HFFc6 (cell line): ENCODE measurements around the gene EIF3L. TPM values are rescaled to one million over a fixed set of nuclear protein-coding genes. Genes with fewer than 3 reads are reported as not detected.

Experiments used
- DNase-seq: peaks from one replicate; pipeline ENCODE4 v3.0.0-alpha.2; 2018
- H3K27ac Mint-ChIP-seq: 2 replicates; pipeline ENCODE4 v1.8.0; 2020; ENCODE audit warnings: mild to moderate bottlenecking, mixed read lengths
- H3K27me3 Mint-ChIP-seq: 2 replicates; pipeline ENCODE4 v1.8.0; 2021; ENCODE audit warnings: mild to moderate bottlenecking, moderate library complexity, mixed read lengths; ENCODE audit not compliant: insufficient read depth
- H3K36me3 Mint-ChIP-seq: 2 replicates; pipeline ENCODE4 v1.8.0; 2021; ENCODE audit warnings: low read depth, mixed read lengths
- H3K4me1 Mint-ChIP-seq: 2 replicates; pipeline ENCODE4 v1.8.0; 2020; ENCODE audit warnings: low read depth, mixed read lengths
- H3K4me3 Mint-ChIP-seq: 2 replicates; pipeline ENCODE4 v1.8.0; 2020; ENCODE audit warnings: mild to moderate bottlenecking, moderate library complexity, mixed read lengths
- H3K9me3 Mint-ChIP-seq: 2 replicates; pipeline ENCODE4 v1.8.0; 2020; ENCODE audit warnings: mild to moderate bottlenecking, mixed read lengths
- total RNA-seq, 6 experiments: library from RNA; stranded (reverse); fragmentation: NEBNext Ultra II Directional; extraction: Animal tissue kit (Norgen Biotek cat#: 25700); gene quantifications; 2 replicates in 1 of 6; 3 replicates in 5 of 6; pipeline ENCODE4 v1.2.3, GENCODE V29; 2021
- TF ChIP-seq, protein P1 (sequence below): fragments of 200-600 bp; sonication (generic); IDR thresholded peaks from 2 replicates; pipeline ENCODE4 v1.5.0; 2021; ENCODE audit warnings: antibody characterized with exemption, mild to moderate bottlenecking

The EIF3L gene
- total RNA-seq, 6 experiments from 2014 or later: 306 to 371 (median 357) TPM

GRCh38 chr22:37843741-37844089, 5.5 kb upstream of the EIF3L start:
- Mint-ChIP-seq H3K36me3 (peaks cover 24% of the 10 kb centered on the region), H3K9me3 (peaks cover 24% of the 10 kb centered on the region), H3K27me3 (no peaks in the 10 kb centered on the region), H3K4me1 (peaks cover 21% of the 10 kb centered on the region), H3K4me3 (peak overlapping the region; percentile 94), H3K27ac (peak overlapping the region; percentile 94)
- TF ChIP-seq, protein P1, sequence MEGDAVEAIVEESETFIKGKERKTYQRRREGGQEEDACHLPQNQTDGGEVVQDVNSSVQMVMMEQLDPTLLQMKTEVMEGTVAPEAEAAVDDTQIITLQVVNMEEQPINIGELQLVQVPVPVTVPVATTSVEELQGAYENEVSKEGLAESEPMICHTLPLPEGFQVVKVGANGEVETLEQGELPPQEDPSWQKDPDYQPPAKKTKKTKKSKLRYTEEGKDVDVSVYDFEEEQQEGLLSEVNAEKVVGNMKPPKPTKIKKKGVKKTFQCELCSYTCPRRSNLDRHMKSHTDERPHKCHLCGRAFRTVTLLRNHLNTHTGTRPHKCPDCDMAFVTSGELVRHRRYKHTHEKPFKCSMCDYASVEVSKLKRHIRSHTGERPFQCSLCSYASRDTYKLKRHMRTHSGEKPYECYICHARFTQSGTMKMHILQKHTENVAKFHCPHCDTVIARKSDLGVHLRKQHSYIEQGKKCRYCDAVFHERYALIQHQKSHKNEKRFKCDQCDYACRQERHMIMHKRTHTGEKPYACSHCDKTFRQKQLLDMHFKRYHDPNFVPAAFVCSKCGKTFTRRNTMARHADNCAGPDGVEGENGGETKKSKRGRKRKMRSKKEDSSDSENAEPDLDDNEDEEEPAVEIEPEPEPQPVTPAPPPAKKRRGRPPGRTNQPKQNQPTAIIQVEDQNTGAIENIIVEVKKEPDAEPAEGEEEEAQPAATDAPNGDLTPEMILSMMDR: no peak
- DNase-seq: no peak

DNA sequence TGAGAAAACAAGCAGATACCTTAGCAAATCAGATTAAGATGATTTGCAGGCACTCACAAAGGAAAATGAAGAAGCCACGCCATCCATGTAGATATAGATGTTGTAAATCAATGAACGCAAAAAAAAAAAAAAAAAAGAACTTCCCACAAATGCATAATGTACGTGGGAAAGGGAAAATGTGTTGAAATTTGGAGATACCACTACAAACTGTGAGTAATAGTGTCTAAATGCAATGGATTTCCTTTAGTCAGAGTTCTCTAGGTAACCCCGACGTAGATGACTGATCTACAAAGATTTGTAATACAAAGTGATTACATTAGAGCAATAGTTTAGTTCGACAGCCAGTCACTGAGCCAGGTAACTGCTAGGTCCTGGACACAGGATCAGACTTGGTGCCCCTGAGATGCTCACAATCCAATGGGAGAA, 4.3 kb upstream of the EIF3L start:
- Mint-ChIP-seq H3K27ac (peak overlapping the region; percentile 87), H3K27me3 (peaks cover 2% of the 10 kb centered on the region), H3K9me3 (peaks cover 28% of the 10 kb centered on the region), H3K4me1 (peaks cover 25% of the 10 kb centered on the region), H3K36me3 (peaks cover 33% of the 10 kb centered on the region), H3K4me3 (peak overlapping the region; percentile 83)
- no peak for DNase-seq
- TF ChIP-seq, protein P1: no peak

- Mint-ChIP-seq H3K36me3 (peaks cover 41% of the 10 kb centered on the region), H3K27ac (no peak overlapping the region), H3K9me3 (peaks cover 28% of the 10 kb centered on the region), H3K27me3 (peaks cover 2% of the 10 kb centered on the region), H3K4me1 (peaks cover 32% of the 10 kb centered on the region), H3K4me3 (no peak overlapping the region)
- TF ChIP-seq, protein P1: no peak
- no peak for DNase-seq
Observed at GRCh38 chr22:37846433-37846832, 2.8 kb upstream of the EIF3L start.

- DNase-seq: no peak
- TF ChIP-seq, protein P1: no peak
- peak overlapping the region; percentile 95 for H3K4me3 Mint-ChIP-seq
Observed at GRCh38 chr22:37848587-37849088, 581 bp upstream of the EIF3L start.

DNA sequence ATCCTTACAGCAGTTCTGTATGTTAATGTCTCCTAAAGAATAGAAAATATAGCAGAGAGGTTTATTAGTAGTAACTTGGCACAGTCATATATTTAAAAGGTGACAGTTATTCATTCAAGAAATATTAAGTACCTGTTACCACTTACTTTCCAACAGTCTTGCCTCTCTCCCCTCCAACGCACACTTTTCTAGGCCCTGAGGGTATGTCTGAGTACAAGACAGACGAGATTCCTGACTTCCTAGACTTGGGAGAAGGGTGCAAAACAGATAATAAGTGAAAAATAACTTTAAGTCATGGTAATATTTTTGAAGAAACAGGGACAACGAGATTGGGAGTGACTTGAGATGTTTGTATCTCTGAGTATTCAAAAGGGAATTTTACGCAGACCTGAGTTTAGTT, 1.6 kb downstream of the EIF3L start:
- Mint-ChIP-seq H3K27ac (no peak overlapping the region), H3K4me3 (peak overlapping the region; percentile 95), H3K27me3 (peaks cover 2% of the 10 kb centered on the region), H3K9me3 (peaks cover 16% of the 10 kb centered on the region), H3K36me3 (peaks cover 64% of the 10 kb centered on the region), H3K4me1 (peaks cover 35% of the 10 kb centered on the region)
- DNase-seq: no peak
- TF ChIP-seq, protein P1: no peak

More at GRCh38 chr22:37848587-37849088, 581 bp upstream of the EIF3L start:
- H3K27ac Mint-ChIP-seq: peak overlapping the region; percentile 83
- peaks cover 46% of the 10 kb centered on the region for H3K36me3 Mint-ChIP-seq
- H3K4me1 Mint-ChIP-seq: peaks cover 35% of the 10 kb centered on the region
- H3K9me3 Mint-ChIP-seq: peaks cover 28% of the 10 kb centered on the region
- peaks cover 2% of the 10 kb centered on the region for H3K27me3 Mint-ChIP-seq

GRCh38 chr22:37852418-37852817, 3.2 kb downstream of the EIF3L start:
- H3K4me3 Mint-ChIP-seq: no peak overlapping the region
- H3K4me1 Mint-ChIP-seq: peaks cover 33% of the 10 kb centered on the region
- DNase-seq: no peak
- no peak overlapping the region for H3K27ac Mint-ChIP-seq
- peaks cover 4% of the 10 kb centered on the region for H3K27me3 Mint-ChIP-seq
- TF ChIP-seq, protein P1: no peak
- peaks cover 68% of the 10 kb centered on the region for H3K36me3 Mint-ChIP-seq
- peaks cover 14% of the 10 kb centered on the region for H3K9me3 Mint-ChIP-seq
